PC-9 (cell line): ENCODE results near the gene UCP3.

Experiments
- CTCF ChIP-seq: fragments of 200-600 bp; sonication (generic); conservative IDR thresholded peaks from 2 replicates; pipeline ENCODE4 v1.6.1; 2017; ENCODE audit warnings: mixed run types, antibody characterized with exemption, mild to moderate bottlenecking, moderate library complexity
- EZH2 ChIP-seq: fragments of 200-600 bp; sonication (generic); IDR thresholded peaks from 2 replicates; pipeline ENCODE4 v1.8.0; 2017; ENCODE audit warnings: antibody characterized with exemption, low read depth

- no peak for TF ChIP-seq CTCF
- no peak for TF ChIP-seq EZH2
Observed at GRCh38 chr11:73969991-73970800, 38.7 kb downstream of the UCP3 start.
